HepG2 (cell line): Measurements from ENCODE around the gene TEKT5. TPM values are rescaled to one million over a fixed set of nuclear protein-coding genes. Genes with fewer than 3 reads are reported as not detected.

Experiments used
- DPF2 ChIP-seq: sonication (generic); formaldehyde crosslinking; IDR thresholded peaks from 2 replicates; pipeline ENCODE4 v1.4.0; 2020; ENCODE audit warnings: mild to moderate bottlenecking, low read depth, missing genetic modification reagents, borderline replicate concordance
- GABPB1 ChIP-seq: IDR thresholded peaks from 2 replicates; pipeline ENCODE4 v1.6.1; 2016; ENCODE audit warnings: mild to moderate bottlenecking, missing genetic modification reagents, moderate library complexity, missing compliant biosample characterization
- HES4 ChIP-seq: sonication (generic); formaldehyde crosslinking; IDR thresholded peaks from 2 replicates; pipeline ENCODE4 v1.9.0; 2021; ENCODE audit warnings: mild to moderate bottlenecking, missing genetic modification reagents, borderline replicate concordance
- HHEX ChIP-seq: IDR thresholded peaks from 2 replicates; pipeline ENCODE4 v1.6.1; 2016; ENCODE audit warnings: control low read depth
- HMG20A ChIP-seq: IDR thresholded peaks from 2 replicates; pipeline ENCODE4 v1.6.1; 2016; ENCODE audit warnings: borderline replicate concordance
- HNRNPK ChIP-seq: fragments of 200-400 bp; formaldehyde crosslinking; IDR thresholded peaks from 2 replicates; pipeline ENCODE4 v1.6.1; 2018; ENCODE audit warnings: low read length, low read depth, moderate library complexity, mild to moderate bottlenecking; ENCODE audit not compliant: poor library complexity, severe bottlenecking
- MTA3 ChIP-seq: sonication (generic); formaldehyde crosslinking; IDR thresholded peaks from 2 replicates; pipeline ENCODE4 v1.4.0; 2020; ENCODE audit warnings: missing genetic modification reagents
- MXD4 ChIP-seq: IDR thresholded peaks from 2 replicates; pipeline ENCODE4 v1.6.1; 2016; ENCODE audit warnings: mild to moderate bottlenecking, missing biosample characterization, missing genetic modification reagents
- NFRKB ChIP-seq: fragments of 450-650 bp; IDR thresholded peaks from 2 replicates; pipeline ENCODE4 v1.6.1; 2017
- PRPF4 ChIP-seq: fragments of 200-400 bp; formaldehyde crosslinking; IDR thresholded peaks from 2 replicates; pipeline ENCODE4 v1.6.1; 2016; ENCODE audit warnings: low read length, low read depth; ENCODE audit not compliant: poor library complexity, severe bottlenecking
- RBM22 ChIP-seq: fragments of 200-400 bp; formaldehyde crosslinking; optimal IDR thresholded peaks from 2 replicates; pipeline ENCODE3; 2017; ENCODE audit warnings: mild to moderate bottlenecking, low read length, moderate library complexity
- RFX5 ChIP-seq: IDR thresholded peaks from 2 replicates; pipeline ENCODE4 v1.6.1; 2011; ENCODE audit warnings: low read depth, low read length, improper control_type of control experiment
- SMAD1 ChIP-seq: sonication (generic); formaldehyde crosslinking; IDR thresholded peaks from 2 replicates; pipeline ENCODE4 v1.4.0; 2020; ENCODE audit warnings: missing genetic modification reagents, low read depth, mild to moderate bottlenecking, borderline replicate concordance
- SNRNP70 ChIP-seq: fragments of 200-400 bp; formaldehyde crosslinking; IDR thresholded peaks from 2 replicates; pipeline ENCODE4 v1.6.1; 2017; ENCODE audit warnings: mild to moderate bottlenecking, low read depth, low read length, moderate library complexity
- SOX5 ChIP-seq: IDR thresholded peaks from 2 replicates; pipeline ENCODE4 v1.6.1; 2016; ENCODE audit warnings: borderline replicate concordance
- TCF12 ChIP-seq, 2 experiments: fragments of 450-650 bp in 1 of 2; sonication (generic) in 1 of 2; formaldehyde crosslinking in 1 of 2; IDR thresholded peaks; 2 replicates each; pipeline versions ENCODE4 v1.6.1 to v1.8.0; 2017 to 2022; ENCODE audit warnings: antibody characterized with exemption in 1 of 2, mild to moderate bottlenecking in 1 of 2, missing genetic modification reagents in 1 of 2, moderate library complexity in 1 of 2
- U2AF1 ChIP-seq: fragments of 200-400 bp; formaldehyde crosslinking; optimal IDR thresholded peaks from 2 replicates; pipeline ENCODE3; 2017; ENCODE audit warnings: mild to moderate bottlenecking, low read depth, low read length
- ZNF546 ChIP-seq: sonication (generic); formaldehyde crosslinking; conservative IDR thresholded peaks from 2 replicates; pipeline ENCODE4 v1.8.1; 2023; ENCODE audit warnings: mild to moderate bottlenecking, missing genetic modification reagents
- ZNF629 ChIP-seq: sonication (generic); formaldehyde crosslinking; conservative IDR thresholded peaks from 2 replicates; pipeline ENCODE4 v1.5.0; 2020; ENCODE audit warnings: missing genetic modification reagents
- ZSCAN30 ChIP-seq: sonication (generic); formaldehyde crosslinking; IDR thresholded peaks from 2 replicates; pipeline ENCODE4 v1.5.0; 2020; ENCODE audit warnings: mild to moderate bottlenecking, missing genetic modification reagents
- polyA plus RNA-seq, 8 experiments: library from polyadenylated mRNA; depleted of rRNA in 3 of 8; stranded (reverse) in 7 of 8; unstranded in 1 of 8; fragments of >200 nt; fragmentation: Illumina TruSeq in 4 of 8; extraction: Trizol in 4 of 8; gene quantifications; 2 replicates each; pipeline versions ENCODE4 v1.2.1 to v1.2.3, GENCODE V29; 2011 to 2016; ENCODE audit warnings: low read depth in 4 of 8, missing spikeins in 1 of 8, mixed read lengths in 1 of 8; ENCODE audit not compliant: insufficient read depth in 1 of 8
- total RNA-seq, 5 experiments: library from RNA; depleted of rRNA; stranded (reverse); fragments of >200 nt; fragmentation: Illumina TruSeq; extraction: Trizol; gene quantifications; 2 replicates each; pipeline ENCODE4 v1.2.3, GENCODE V29; 2016; ENCODE audit warnings: low read depth in 1 of 5
- TF ChIP-seq, protein P1 (sequence below): sonication (generic); formaldehyde crosslinking; IDR thresholded peaks from 2 replicates; pipeline ENCODE4 v1.8.1; 2023; ENCODE audit warnings: mild to moderate bottlenecking, missing genetic modification reagents, borderline replicate concordance
- TF ChIP-seq, protein P2 (sequence below): sonication (generic); formaldehyde crosslinking; IDR thresholded peaks from 2 replicates; pipeline ENCODE4 v1.4.0; 2020; ENCODE audit warnings: missing genetic modification reagents, borderline replicate concordance
- TF ChIP-seq, protein P3 (sequence below): sonication (generic); formaldehyde crosslinking; IDR thresholded peaks from 2 replicates; pipeline ENCODE4 v1.5.1; 2020; ENCODE audit warnings: missing genetic modification reagents, mild to moderate bottlenecking, borderline replicate concordance

The TEKT5 gene
- total and polyA plus RNA-seq, 2 of the 13 experiments (the other 11 are each of a cell fraction or from before 2014, with no cell fraction given) = 0.16 TPM; not detected in 1

DNA sequence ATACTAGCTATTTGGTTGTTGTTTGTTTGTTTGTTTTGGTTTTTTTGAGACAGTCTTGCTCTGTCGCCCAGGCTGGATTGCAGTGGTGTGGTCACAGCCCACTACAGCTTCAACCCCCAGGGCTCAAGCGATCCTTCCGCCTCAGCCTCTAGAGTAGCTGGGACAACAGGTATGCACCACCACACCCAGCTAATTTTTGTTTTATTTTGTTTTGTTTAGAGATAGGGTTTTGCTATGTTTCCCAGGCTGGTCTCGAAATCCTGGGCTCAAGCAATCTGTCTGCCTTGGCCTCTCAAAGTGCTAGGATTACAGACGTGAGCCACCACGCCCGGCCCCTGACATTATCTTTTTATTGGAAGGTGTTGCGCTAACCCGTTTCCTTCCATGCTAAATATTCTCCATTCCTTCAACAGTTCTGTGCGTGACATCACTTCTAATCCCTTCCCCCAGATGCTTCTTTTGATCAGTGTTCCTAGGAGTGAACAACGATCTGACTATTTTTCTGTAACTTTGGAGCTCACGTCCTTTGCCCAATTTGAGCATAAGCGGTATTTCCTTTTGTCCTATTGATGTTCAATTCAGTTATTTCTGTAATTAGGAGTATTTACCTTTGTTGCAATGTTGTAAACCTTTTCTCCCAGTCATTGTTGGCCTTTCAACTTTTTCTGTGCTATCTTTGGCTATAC, 84.1 kb downstream of the TEKT5 start (continued):
- TF ChIP-seq, protein P1, sequence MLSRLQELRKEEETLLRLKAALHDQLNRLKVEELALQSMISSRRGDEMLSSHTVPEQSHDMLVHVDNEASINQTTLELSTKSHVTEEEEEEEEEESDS = no peak; the same call in 1 of the 2 replicates
- no peak for TF ChIP-seq NFRKB
- TF ChIP-seq RBM22 = no peak
- no peak for TF ChIP-seq HNRNPK
- TF ChIP-seq PRPF4 = no peak
- peak; percentile 37; the same call in 1 of the 2 replicates for TF ChIP-seq GABPB1 (CRISPR knock-in tag)
- TF ChIP-seq MXD4 (CRISPR knock-in tag) = no peak
- TF ChIP-seq, protein P2, sequence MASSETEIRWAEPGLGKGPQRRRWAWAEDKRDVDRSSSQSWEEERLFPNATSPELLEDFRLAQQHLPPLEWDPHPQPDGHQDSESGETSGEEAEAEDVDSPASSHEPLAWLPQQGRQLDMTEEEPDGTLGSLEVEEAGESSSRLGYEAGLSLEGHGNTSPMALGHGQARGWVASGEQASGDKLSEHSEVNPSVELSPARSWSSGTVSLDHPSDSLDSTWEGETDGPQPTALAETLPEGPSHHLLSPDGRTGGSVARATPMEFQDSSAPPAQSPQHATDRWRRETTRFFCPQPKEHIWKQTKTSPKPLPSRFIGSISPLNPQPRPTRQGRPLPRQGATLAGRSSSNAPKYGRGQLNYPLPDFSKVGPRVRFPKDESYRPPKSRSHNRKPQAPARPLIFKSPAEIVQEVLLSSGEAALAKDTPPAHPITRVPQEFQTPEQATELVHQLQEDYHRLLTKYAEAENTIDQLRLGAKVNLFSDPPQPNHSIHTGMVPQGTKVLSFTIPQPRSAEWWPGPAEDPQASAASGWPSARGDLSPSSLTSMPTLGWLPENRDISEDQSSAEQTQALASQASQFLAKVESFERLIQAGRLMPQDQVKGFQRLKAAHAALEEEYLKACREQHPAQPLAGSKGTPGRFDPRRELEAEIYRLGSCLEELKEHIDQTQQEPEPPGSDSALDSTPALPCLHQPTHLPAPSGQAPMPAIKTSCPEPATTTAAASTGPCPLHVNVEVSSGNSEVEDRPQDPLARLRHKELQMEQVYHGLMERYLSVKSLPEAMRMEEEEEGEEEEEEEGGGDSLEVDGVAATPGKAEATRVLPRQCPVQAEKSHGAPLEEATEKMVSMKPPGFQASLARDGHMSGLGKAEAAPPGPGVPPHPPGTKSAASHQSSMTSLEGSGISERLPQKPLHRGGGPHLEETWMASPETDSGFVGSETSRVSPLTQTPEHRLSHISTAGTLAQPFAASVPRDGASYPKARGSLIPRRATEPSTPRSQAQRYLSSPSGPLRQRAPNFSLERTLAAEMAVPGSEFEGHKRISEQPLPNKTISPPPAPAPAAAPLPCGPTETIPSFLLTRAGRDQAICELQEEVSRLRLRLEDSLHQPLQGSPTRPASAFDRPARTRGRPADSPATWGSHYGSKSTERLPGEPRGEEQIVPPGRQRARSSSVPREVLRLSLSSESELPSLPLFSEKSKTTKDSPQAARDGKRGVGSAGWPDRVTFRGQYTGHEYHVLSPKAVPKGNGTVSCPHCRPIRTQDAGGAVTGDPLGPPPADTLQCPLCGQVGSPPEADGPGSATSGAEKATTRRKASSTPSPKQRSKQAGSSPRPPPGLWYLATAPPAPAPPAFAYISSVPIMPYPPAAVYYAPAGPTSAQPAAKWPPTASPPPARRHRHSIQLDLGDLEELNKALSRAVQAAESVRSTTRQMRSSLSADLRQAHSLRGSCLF (CRISPR knock-in tag) = no peak
- no peak for TF ChIP-seq ZSCAN30
- TF ChIP-seq SMAD1 (CRISPR knock-in tag) = no peak
- TF ChIP-seq SNRNP70 = no peak
- TF ChIP-seq SOX5 (CRISPR knock-in tag) = peak; percentile 99
- no peak for TF ChIP-seq RFX5
- TF ChIP-seq U2AF1 = no peak
- TF ChIP-seq HES4 (CRISPR knock-in tag) = no peak
- TF ChIP-seq, protein P3, sequence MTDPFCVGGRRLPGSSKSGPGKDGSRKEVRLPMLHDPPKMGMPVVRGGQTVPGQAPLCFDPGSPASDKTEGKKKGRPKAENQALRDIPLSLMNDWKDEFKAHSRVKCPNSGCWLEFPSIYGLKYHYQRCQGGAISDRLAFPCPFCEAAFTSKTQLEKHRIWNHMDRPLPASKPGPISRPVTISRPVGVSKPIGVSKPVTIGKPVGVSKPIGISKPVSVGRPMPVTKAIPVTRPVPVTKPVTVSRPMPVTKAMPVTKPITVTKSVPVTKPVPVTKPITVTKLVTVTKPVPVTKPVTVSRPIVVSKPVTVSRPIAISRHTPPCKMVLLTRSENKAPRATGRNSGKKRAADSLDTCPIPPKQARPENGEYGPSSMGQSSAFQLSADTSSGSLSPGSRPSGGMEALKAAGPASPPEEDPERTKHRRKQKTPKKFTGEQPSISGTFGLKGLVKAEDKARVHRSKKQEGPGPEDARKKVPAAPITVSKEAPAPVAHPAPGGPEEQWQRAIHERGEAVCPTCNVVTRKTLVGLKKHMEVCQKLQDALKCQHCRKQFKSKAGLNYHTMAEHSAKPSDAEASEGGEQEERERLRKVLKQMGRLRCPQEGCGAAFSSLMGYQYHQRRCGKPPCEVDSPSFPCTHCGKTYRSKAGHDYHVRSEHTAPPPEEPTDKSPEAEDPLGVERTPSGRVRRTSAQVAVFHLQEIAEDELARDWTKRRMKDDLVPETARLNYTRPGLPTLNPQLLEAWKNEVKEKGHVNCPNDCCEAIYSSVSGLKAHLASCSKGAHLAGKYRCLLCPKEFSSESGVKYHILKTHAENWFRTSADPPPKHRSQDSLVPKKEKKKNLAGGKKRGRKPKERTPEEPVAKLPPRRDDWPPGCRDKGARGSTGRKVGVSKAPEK (CRISPR knock-in tag) = no peak
- peak; percentile 95 for TF ChIP-seq DPF2 (CRISPR knock-in tag)
- no peak for TF ChIP-seq TCF12 (IDR thresholded peaks at IDR 0.05)
- TF ChIP-seq TCF12 (CRISPR knock-in tag; IDR thresholded peaks at IDR 0.05) = no peak
- TF ChIP-seq HHEX (CRISPR knock-in tag) = peak; percentile 64; the same call in 1 of the 2 replicates
- peak; percentile 81 for TF ChIP-seq HMG20A
- TF ChIP-seq MTA3 (CRISPR knock-in tag) = no peak
- peak; percentile 57; the same call in 1 of the 2 replicates for TF ChIP-seq ZNF546 (CRISPR knock-in tag)
- 0 out of 2 replicates have a peak, but pooled peaks have one; percentile 13 for TF ChIP-seq ZNF629 (CRISPR knock-in tag)
